ENCODE data around the gene POLE. TPM values are rescaled to one million over a fixed set of nuclear protein-coding genes. Genes with fewer than 3 reads are reported as not detected.

Gene POLE
- total RNA-seq, 2 donors from 2014 or later, result 12.5 to 36.9 TPM

DNA sequence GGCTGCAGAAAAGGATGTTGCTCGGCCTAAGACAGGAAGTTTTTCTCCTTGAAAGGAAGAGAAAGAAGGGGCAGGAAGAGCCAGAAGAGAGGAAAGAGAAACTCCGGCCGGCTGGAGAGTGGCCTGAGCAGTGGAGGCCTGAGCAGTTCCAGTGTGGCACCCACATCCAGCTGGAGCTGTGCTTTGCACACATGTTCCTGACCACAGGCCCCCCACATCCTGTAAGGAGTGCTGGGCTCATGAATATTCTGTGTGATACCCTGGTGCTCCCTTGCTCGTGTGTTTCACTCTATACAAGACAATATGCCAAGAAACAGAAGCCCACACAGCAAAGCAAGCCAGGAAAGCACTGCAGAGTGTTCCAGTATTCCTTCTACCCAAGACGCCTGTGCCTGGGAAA, 27.1 kb downstream of the POLE start:
- ATAC-seq, result no peak
- no peaks in the 10 kb centered on the region for H3K4me1 ChIP-seq
- DNase-seq, result no peak
- no peak overlapping the region for H3K4me3 ChIP-seq
- no peak overlapping the region for H3K27ac ChIP-seq
- no peaks in the 10 kb centered on the region for H3K9me3 ChIP-seq
- TF ChIP-seq POLR2A (IDR thresholded peaks at IDR 0.05), result no peak
- TF ChIP-seq, protein P1, sequence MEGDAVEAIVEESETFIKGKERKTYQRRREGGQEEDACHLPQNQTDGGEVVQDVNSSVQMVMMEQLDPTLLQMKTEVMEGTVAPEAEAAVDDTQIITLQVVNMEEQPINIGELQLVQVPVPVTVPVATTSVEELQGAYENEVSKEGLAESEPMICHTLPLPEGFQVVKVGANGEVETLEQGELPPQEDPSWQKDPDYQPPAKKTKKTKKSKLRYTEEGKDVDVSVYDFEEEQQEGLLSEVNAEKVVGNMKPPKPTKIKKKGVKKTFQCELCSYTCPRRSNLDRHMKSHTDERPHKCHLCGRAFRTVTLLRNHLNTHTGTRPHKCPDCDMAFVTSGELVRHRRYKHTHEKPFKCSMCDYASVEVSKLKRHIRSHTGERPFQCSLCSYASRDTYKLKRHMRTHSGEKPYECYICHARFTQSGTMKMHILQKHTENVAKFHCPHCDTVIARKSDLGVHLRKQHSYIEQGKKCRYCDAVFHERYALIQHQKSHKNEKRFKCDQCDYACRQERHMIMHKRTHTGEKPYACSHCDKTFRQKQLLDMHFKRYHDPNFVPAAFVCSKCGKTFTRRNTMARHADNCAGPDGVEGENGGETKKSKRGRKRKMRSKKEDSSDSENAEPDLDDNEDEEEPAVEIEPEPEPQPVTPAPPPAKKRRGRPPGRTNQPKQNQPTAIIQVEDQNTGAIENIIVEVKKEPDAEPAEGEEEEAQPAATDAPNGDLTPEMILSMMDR (IDR thresholded peaks at IDR 0.05), result no peak
- no peaks in the 10 kb centered on the region for H3K27me3 ChIP-seq
- intact Hi-C loops (cut with DNase I), result no loop called here
- H3K36me3 ChIP-seq (replicated peaks in 1 of 2; ENCODE audit: insufficient read depth in 1 of 2, low read depth in 2 of 2), result peaks cover 0 to 32% of the 10 kb centered on the region in 2 donors
- 73% methylated on average over 5 of the region's 5 CpGs for WGBS, 2 donors

DNA sequence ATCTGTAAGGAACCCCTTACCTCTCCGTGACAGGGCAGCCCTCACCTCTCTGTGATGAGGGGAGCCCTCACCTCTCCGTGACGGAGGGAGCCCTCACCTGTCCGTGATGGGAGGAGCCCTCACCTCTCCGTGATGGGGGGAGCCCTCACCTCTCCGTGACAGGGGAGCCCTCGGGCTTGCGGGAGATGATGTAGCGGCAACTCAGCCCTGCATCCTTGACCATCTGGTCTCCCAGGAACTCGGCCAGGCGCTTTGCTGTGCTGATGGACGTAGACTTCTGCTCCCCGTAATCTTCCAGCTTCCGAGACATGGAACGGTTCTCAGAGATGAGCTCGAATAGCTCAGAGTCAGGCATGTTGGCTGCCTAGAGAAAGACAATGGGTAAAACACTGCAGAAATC, 28.0 kb downstream of the POLE start:
- intact Hi-C loops (cut with DNase I), result no loop called here
- no peaks in the 10 kb centered on the region for H3K27me3 ChIP-seq
- no peaks in the 10 kb centered on the region for H3K4me1 ChIP-seq
- DNase-seq (no peak), ATAC-seq (no peak)
- H3K27ac ChIP-seq, result no peak overlapping the region
- no peak overlapping the region for H3K4me3 ChIP-seq
- TF ChIP-seq, protein P1 (IDR thresholded peaks at IDR 0.05), result no peak
- TF ChIP-seq POLR2A (IDR thresholded peaks at IDR 0.05), result no peak
- WGBS, 2 donors, result 90 to 100% methylated on average over 2 to 16 of the region's 16 CpGs
- H3K9me3 ChIP-seq, result no peaks in the 10 kb centered on the region
- H3K36me3 ChIP-seq (replicated peaks in 1 of 2; ENCODE audit: insufficient read depth in 1 of 2, low read depth in 2 of 2), result peaks cover 0 to 30% of the 10 kb centered on the region in 2 donors

DNA sequence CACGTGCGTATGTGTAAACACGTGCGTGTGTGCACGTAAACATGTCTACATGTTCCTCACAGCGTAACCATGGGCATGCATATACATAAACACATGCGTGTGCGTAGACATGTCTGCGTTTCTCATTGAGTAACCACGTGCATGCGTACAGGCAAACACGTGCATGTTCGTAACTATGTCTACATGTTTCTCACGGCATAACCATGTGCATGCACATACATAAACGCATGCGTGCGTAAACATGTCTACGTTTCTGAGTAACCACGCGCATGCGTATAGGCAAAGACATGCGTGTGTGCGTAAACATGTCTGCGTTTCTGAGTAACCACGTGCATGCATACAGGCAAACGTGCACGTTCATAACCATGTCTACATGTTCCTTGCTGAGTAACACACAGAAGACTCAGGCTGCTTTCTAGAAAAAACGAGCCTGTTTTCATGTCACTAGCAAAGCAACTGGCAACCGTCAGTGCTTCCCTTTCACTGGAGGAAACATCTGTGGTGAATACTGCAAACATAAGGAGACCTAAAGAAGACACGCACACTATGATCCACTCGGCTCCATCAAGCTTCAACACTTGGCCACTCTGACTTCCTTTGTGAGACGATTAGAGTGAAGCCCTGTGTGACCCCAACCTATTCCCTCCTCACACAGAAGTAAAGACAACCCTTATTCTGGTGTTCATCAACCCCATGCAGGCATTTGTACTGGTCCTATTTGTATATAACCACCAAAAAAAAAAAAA, 28.8 kb downstream of the POLE start:
- H3K27me3 ChIP-seq, result no peaks in the 10 kb centered on the region

DNA sequence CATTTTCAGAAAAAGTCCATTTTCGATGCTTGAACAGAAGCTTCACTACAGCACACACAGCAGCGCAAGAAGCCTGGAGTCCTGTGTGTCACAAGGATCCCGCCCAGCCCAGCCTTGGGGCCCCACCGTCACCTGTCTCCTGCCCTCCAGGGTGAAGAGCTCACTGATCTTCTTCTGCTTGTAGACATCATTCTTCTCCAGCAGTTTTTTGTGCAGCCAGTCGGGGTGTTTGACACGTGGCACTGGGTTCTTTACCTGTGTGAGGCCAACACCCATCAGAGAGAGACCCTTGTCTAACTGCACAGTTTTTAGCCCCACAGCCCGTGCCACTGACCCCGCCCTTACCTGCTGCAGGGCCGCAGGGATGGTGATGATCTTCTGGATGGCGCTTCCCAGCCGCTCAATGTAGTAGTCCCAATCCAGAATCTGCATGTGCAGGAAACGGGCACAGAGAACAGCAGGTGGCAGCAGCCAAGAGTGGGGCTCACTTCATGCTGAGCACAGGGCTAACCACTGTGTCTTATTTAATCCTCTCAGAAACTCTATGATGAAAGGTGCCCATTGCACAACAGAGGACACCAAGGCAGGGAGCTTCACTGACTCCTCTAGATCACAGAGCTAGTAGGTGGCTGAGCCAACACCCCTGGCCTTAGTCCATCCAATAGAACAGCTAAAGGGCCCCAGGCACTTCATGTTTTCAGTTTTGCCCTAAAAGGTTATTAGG, 30.0 kb downstream of the POLE start:
- Histone ChIP-seq H3K4me1 (no peaks in the 10 kb centered on the region), H3K9me3 (no peaks in the 10 kb centered on the region), H3K27ac (no peak overlapping the region), H3K4me3 (no peak overlapping the region), H3K36me3 (replicated peaks in 1 of 2; ENCODE audit: insufficient read depth in 1 of 2, low read depth in 2 of 2) (peaks cover 0 to 30% of the 10 kb centered on the region in 2 donors), H3K27me3 (no peaks in the 10 kb centered on the region)
- ATAC-seq (no peak), DNase-seq (no peak)
- no peak for TF ChIP-seq POLR2A (IDR thresholded peaks at IDR 0.05)
- 93 to 96% methylated on average over 10 to 12 of the region's 12 CpGs for WGBS, 2 donors
- intact Hi-C loops (cut with DNase I), result no loop called here

More for the DNA sequence above, 28.8 kb downstream of the POLE start:
- TF ChIP-seq, protein P1 (IDR thresholded peaks at IDR 0.05), result no peak
- no peak for TF ChIP-seq POLR2A (IDR thresholded peaks at IDR 0.05)
- no peak for ATAC-seq
- Histone ChIP-seq H3K9me3 (no peaks in the 10 kb centered on the region), H3K27ac (no peak overlapping the region), H3K4me1 (no peaks in the 10 kb centered on the region), H3K4me3 (no peak overlapping the region), H3K36me3 (replicated peaks in 1 of 2; ENCODE audit: insufficient read depth in 1 of 2, low read depth in 2 of 2) (peaks cover 0 to 32% of the 10 kb centered on the region in 2 donors)
- no peak for DNase-seq
- intact Hi-C loops (cut with DNase I), result no loop called here
- WGBS, 2 donors, result 87 to 93% methylated on average over 32 of the region's 32 CpGs

DNA sequence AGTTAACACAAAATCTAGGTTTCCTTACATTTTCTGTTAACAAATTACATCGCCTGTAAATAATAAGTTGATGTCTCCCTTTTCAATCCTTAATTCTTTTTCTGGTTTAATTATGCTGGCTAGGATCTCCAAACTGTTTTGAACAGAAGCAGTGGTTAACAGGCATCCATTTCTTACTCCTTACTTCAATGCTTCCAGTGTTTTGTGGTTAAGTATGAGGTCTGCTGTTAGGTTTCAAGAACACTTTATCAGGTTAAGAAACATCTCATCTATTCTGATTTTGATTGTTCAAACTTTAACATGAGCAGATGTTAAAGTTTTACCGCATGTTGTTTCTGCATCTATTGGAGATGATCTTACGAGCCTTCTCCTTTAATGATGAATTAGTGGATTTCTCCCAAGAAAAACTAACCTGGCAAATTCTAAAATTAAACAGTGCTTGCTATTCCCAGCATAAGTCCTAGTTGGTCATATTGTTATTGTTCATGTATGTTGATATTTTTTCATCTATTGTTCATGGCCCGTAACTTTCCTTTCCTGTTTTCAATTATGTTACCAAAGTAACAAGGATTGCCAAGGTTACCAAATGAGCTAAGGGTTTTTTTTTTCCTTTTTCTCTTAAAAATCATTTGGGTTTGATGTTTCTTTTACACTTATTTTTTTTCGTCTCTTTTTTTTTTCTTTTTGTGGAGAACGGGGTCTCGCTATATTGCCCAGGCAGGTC, 33.4 kb downstream of the POLE start:
- peaks cover 0 to 21% of the 10 kb centered on the region in 2 donors for H3K36me3 ChIP-seq (replicated peaks in 1 of 2; ENCODE audit: insufficient read depth in 1 of 2, low read depth in 2 of 2)

More for the DNA sequence above, 33.4 kb downstream of the POLE start:
- no peaks in the 10 kb centered on the region for H3K27me3 ChIP-seq
- no peaks in the 10 kb centered on the region for H3K9me3 ChIP-seq
- DNase-seq, result no peak
- no peaks in the 10 kb centered on the region for H3K4me1 ChIP-seq
- 86 to 89% methylated on average over 7 of the region's 7 CpGs for WGBS, 2 donors
- H3K4me3 ChIP-seq, result no peak overlapping the region
- no peak overlapping the region for H3K27ac ChIP-seq
- ATAC-seq, result no peak
- intact Hi-C loops (cut with DNase I), result no loop called here
- no peak for TF ChIP-seq POLR2A (IDR thresholded peaks at IDR 0.05)
- TF ChIP-seq, protein P1 (IDR thresholded peaks at IDR 0.05), result no peak

Data from body of pancreas (tissue), 4 donors.